Measurements from ENCODE around the gene GLIS1.
"Not testable (repeated sequence)": the region's sequence is repeated elsewhere in the genome, so short reads cannot be mapped to it uniquely, and the experiment has no call there.

The GLIS1 gene

DNA sequence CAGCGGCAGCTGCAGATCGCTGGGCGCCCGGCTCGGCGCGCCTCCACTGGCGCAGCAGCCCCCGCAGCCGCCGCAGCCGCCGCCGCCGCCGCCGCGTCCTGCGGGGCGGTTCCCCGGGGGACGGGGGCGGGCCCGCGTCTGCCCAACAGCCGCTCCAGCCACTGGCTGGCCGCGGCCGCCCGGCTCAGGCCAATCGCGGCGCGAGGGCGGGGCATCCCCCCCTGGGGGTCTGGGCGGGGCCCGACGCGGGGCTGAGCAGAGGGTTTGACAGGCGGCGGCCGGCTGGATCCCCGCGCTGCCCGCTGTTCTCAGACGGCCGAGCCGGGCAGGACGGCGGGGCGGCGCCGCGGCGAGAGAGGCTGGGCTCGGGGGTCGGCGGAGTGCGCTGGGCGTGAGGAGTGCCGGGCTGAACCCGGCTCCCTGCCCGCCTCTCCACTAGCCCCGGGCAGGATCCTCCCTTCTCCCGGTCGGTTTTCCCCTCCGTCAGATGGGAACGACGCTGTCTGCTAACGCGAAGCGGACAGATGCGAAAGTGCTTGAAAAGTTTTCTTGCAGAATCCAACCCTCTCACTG, at the start of gene GLIS1:
GLIS1 (minus strand) TSS at position 56 of the 573 bp plus-strand sequence. CDS start 1,100 bp downstream, outside the sequence.
- in situ Hi-C loops (cut with MboI; ENCODE audit: low sequenced_read_pairs) = no loop called here

DNA sequence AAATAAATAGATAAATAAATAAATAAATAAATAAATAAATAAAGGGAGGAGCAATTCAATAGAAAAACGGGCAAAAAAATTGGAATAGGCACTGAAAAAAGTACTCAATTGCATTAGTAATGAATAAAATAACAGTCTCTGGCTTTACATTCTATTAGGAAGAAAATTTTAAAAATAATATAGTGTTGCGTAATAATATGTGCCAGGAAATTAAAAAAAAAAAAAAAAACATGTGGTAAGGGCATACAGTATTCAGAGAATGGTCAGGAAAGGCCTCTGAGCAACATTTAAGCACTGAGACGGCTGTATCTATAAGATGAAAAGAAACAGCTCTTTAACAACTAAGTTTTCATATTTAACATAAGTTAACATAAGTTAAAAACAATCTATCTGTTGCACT, 48.7 kb upstream of the GLIS1 start:
- in situ Hi-C loops (cut with MboI; ENCODE audit: low sequenced_read_pairs) = no loop called here

DNA sequence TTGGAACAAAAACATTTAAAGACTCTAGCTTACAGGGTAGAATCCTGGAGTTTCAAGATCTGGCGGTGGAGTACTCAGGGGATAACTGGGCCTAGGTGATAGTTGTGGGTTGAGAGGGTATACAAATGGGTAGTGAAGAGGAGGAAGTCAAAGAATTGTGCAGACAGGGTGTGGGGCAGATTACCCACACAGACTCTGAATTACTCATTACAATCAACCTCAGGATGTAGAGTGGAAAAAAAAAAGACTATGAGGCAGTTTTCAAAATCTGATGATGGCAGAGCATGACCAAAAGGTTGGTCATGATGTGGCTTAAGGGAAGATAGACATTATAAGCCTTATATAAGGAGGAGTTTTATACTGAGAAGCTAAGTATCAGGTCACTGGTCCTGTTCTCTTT, 44.1 kb upstream of the GLIS1 start:
- in situ Hi-C loops (cut with MboI; ENCODE audit: low sequenced_read_pairs) = no loop called here

DNA sequence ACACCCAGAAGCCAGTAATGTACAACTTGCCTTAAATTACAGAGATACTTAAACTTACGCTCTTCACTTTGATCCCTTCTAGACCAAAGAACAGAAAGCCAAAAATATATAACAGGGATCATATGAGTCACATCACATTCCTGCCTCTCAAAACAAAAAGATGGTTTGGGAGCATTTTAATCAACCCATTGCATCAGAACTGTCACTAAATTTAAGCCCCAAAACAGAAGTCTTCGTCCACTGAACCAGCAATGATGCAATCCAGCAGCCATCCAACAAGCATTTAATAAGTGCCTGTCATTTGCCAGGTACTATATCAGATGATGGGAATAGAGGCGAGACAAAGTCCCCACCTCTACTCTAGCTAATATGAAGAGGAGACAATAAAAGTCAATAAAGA, 42.7 kb upstream of the GLIS1 start:
- in situ Hi-C loops (cut with MboI; ENCODE audit: low sequenced_read_pairs) = no loop called here

DNA sequence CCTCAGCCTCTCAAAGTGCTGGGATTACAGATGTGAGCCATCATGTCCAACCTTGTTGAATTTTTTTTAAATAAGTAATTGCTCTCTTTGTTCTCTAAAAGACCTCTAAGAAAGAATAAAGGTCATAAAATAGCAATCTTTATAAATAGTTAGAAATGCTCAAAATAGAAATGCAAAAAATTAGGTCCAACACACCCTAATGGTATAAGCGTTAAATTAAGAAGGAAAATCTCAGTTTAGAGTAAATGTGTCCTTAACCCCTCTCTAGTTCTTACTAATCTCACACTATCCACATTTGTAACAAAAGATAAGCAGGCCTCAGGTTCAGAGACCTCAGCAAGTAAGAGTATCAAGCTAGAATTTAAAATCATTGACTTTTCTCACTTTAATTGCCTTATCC, 38.3 kb upstream of the GLIS1 start:
- in situ Hi-C loops (cut with MboI; ENCODE audit: low sequenced_read_pairs) = no loop called here

DNA sequence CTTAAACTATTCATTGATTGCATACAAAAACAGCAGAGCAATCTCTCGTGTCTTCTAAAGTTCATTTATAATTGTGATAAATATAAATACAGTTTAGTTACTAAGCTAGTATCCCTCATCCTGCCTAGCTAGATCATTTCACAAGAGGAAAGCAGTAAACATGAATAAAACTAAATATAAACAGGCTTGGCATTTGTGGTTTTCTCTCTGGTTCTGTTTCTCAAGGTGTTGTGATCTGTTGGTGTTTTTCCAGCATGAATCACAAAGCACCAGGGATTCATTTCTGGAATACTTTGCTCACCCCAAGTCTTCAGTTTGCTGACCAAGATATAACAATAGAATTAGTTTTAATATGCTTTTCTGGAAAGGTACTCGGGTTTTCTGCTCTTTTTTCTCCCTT, 32.7 kb upstream of the GLIS1 start:
- in situ Hi-C loops (cut with MboI; ENCODE audit: low sequenced_read_pairs) = no loop called here

DNA sequence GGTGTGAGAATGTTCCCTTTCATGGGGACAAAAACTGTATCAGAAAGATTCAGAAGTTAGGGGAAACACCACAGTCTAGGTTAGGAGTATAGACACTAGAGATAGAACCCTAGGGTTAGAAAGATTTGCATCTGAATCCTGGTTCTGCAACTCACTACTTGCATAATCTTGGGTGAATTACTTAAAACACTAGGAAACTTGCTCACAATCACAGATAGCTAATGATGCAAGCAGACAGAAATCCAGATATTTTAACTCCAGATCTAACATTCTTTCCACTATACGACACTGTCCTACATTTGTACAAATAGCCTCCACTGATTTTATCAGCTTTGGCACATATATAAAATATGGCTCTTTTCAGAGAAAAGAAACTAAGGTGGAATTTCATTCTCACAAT, 30.8 kb upstream of the GLIS1 start:
- in situ Hi-C loops (cut with MboI; ENCODE audit: low sequenced_read_pairs) = no loop called here

DNA sequence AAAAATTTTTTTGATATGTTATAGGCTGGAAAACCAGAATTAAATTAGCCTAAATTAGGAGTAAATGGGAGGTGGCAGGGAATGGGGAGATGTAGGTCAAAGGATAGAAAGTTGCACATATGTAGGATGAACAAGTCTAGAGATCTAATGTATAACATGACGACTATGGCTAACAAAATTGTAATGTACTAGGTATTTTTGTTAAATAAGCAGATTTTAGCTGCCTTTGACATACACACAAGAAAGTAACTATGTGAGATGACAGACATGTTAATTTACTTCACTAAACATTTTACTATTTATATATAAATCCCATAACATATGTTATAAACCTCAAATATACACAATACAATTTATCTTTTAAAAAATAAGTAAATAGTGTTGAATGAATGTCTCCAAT, 30.2 kb upstream of the GLIS1 start:
- in situ Hi-C loops (cut with MboI; ENCODE audit: low sequenced_read_pairs) = no loop called here

DNA sequence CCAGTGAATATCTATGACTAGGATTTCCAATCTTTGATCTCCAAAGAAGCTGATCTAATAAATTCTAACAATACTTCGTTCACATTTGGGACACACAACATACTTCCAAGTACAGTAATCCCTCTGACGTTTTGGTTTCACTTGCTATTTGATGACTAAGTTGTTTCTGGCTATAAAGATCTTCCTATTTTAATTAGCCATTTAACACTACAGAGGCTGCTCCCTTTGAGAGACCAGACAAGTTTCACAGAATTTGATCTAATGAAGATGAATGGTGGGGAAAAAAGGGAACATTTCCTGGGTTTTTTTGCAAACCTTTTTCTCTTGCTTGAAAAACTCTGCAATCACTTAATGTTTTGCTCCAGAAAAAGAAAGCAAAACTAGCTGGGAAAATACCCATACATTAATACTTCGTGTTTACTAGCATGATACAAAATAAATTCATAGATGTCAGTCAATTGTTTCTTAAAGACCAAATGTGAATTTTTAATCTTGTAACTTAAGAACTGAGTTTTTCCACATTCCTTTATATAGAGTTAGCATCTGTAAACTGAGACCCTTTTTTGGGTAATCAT, 28.0 kb upstream of the GLIS1 start:
- in situ Hi-C loops (cut with MboI; ENCODE audit: low sequenced_read_pairs) = no loop called here

DNA sequence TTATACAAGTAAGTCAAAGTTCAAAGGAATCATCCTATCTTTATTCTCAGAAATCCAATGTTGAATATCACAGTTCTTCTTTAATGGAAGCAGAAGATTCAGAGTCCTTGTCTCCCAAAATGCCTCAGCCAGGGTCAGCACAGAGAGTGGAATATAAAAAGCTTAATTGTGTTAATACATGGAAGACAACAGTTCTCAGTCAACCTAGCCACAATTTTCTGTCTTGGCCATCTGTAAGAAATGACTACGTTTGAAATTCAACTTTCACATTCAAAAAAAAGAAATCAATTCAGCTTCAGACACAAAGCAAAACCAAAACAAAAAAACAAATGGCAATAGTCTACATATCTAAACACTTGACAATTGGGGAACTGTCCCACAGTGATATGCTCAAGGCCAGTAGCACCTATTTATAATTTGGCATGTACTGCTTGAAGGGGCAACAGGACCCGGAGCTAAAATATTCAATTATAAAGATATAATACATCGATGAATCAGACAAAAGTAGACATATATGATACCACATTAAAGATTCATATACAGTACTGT, 27.3 kb upstream of the GLIS1 start:
- in situ Hi-C loops (cut with MboI; ENCODE audit: low sequenced_read_pairs) = no loop called here

DNA sequence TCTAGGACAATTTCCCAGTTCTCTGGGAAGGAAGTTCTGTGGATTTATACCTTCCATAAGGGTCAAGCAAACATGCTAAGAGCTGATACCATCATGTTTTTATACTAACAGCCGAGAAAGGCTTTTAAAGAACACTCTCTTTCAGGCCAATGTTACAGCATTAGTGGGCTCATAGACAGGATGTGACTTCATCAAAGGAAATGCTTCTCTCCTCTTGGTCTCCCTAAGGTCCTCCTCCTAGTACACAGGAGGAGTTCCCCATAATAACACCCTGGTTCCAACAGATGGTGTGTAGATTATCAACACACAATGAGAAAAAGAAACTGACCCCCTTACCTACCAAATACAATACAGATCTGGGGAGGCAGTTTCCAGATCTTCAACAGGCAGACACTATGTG, 26.7 kb upstream of the GLIS1 start:
- in situ Hi-C loops (cut with MboI; ENCODE audit: low sequenced_read_pairs) = no loop called here

DNA sequence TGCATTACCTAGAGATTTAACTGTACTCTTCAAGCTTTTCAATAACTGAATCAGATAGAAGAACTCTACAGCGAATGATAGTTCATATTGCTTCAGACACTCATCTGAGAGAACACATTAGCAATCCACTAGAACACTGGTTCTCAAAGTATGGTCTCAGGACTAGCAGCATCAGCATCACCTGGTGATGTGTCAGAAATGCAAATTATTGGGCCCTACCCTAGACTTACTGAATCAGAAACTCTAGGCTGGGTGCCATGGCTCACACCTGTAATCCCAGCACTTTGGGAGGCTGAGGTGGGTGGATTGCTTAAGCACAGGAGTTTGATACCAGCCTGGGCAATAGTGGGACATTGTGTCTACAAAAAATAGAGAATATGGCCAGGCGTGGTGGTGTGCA, 24.9 kb upstream of the GLIS1 start:
- in situ Hi-C loops (cut with MboI; ENCODE audit: low sequenced_read_pairs) = no loop called here

DNA sequence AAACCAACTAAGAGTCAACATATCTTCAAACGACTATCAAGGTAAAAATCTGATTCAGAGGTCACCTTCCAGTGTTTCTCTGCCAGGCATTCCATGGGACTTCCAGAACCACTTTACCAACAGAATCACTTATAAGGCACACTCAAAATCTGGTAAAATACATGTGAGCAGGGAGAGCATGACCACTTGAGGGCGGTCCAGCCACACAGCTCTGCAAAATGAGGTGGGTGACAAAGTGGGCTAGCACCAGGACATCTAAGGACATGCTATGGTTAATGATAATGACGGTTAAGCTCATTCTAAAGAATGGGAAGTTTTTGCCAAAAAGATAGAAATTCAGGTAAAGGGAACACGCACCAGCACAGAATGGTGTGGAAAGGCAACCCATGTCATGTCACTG, 24.5 kb upstream of the GLIS1 start:
- in situ Hi-C loops (cut with MboI; ENCODE audit: low sequenced_read_pairs) = no loop called here

DNA sequence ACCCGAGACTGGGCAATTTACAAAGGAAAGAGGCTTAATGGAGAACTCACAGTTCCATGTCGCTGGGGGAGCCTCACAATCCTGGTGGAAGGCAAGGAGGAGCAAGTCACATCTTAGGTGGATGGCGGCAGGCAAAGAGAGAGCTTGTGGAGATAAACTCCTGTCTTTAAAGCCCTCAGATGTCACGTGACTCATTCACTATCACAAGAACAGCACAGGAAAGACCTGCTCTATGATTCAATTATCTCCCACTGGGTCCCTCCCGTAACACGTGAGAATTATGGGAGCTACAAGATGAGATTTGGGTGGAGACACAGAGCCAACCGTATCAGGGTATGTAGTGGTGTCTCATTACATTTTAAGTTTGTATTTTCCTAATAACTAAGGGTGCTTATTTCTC, 21.5 kb upstream of the GLIS1 start:
- in situ Hi-C loops (cut with MboI; ENCODE audit: low sequenced_read_pairs) = not testable (repeated sequence)

DNA sequence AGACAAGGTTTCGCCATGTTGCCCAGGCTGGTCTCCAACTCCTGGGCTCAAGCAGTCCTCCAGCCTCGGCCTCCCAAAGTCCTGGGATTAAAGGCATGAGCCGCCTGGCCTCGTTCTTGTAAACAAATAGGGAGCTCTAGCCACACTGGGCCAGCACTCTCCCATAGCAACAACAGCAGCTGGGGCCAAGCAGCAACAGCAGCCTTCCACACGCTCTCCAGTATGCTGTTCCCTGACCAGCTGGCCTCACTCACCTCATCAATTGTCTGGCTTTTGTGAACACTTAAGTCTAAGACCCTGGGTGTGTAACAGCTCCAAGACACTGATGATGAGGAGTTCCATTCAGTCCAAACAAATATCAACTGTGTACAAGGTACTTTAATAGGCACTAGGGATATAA, 16.9 kb upstream of the GLIS1 start:
- in situ Hi-C loops (cut with MboI; ENCODE audit: low sequenced_read_pairs) = no loop called here

DNA sequence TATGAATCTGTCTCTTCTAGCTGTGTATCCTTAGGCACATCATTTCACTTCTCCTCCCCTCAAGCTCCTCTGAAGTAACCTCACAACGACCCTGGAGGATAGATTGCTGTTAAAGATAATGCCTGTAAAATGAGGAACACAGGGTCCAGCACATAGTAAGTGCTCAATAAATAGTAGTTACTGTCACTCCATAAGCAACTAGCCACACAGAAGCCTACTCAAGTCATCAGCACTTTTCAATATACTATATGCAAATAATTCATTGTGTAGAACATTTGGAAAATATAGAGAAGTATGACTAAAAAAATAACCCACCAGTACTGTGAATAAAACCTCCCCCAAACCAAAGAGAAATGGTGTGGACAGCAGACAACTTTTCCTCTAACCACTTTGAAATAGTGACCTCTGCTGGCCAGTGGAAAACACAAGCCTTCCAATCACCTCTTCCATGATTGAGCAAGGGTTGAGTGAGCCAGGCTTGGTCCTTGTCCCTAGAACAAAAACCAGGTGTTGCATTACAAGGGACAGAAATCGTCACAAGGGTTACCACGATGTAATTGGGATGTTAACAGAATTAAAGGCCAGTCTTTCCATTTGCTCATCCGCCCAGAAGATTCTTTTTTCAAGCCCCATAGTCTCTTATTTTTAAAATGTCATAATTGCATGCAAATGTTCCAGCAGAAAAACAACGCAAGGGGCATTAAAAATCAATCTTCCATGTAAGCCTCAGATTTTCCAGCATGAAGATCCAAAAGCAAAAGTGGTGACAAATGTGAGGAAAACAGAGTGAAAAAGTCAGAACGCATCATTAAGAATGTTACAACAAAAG, 15.7 kb upstream of the GLIS1 start:
- in situ Hi-C loops (cut with MboI; ENCODE audit: low sequenced_read_pairs) = no loop called here

DNA sequence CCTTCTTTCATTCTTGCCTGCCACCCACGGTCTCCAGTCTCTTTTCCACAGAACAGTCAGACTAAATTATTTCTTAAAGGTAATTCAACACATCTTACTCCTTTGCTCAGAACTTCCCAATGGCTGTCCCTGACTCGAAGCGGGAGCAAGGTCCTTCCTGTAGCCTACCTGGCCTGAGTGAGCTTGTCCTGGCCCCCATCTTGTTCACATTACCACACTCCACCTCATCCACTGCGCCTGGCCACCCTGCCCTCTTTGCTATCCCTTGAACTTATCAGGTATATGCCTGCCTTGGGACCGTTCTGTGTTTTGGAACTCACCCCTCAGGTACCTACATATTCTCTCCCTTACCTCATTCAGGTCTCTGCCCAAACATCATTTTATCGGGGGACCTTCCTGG, 13.3 kb upstream of the GLIS1 start:
- in situ Hi-C loops (cut with MboI; ENCODE audit: low sequenced_read_pairs) = no loop called here

DNA sequence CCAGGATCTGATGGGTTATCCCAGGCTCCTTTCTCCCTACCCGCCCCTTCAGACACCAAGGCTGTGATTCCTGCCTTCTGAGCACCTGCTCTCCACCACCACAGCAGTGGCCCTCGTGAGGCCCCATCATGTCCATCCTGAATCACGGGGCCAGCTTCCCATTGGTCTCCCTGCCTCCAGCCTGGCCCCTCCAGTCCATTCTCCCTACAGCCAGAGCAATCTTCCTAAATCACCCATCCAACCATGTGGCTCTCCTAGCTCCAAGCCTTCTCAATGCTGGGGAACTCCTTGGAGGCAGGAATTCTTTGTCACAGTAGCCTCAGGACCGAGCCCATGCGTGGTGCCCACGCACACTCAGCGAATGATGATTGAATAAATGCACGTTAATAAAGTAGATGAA, 8.9 kb upstream of the GLIS1 start:
- in situ Hi-C loops (cut with MboI; ENCODE audit: low sequenced_read_pairs) = no loop called here

DNA sequence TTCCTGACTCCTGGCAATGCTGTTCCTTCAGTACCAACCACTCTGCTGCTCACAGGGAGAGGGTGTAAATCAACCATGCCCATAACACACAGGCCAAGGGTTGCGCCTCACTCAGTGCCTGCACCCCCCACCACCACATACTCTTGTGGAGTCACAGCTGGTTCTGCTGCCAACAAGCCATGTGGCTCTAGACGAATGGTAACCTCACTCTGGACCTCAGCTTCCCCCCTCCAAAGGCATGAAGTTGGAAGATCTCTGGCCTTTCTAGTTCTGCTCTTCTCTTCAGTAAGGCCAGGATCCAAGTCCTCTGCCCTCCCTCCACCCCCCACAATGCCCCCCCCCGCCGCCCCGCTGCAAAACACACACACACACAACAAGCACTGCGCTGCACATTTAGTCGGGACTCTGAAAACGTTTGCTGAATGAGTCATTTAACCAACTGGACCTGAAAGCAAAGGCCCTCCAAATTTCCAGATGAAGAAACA, 1.7 kb upstream of the GLIS1 start:
- in situ Hi-C loops (cut with MboI; ENCODE audit: low sequenced_read_pairs) = no loop called here

DNA sequence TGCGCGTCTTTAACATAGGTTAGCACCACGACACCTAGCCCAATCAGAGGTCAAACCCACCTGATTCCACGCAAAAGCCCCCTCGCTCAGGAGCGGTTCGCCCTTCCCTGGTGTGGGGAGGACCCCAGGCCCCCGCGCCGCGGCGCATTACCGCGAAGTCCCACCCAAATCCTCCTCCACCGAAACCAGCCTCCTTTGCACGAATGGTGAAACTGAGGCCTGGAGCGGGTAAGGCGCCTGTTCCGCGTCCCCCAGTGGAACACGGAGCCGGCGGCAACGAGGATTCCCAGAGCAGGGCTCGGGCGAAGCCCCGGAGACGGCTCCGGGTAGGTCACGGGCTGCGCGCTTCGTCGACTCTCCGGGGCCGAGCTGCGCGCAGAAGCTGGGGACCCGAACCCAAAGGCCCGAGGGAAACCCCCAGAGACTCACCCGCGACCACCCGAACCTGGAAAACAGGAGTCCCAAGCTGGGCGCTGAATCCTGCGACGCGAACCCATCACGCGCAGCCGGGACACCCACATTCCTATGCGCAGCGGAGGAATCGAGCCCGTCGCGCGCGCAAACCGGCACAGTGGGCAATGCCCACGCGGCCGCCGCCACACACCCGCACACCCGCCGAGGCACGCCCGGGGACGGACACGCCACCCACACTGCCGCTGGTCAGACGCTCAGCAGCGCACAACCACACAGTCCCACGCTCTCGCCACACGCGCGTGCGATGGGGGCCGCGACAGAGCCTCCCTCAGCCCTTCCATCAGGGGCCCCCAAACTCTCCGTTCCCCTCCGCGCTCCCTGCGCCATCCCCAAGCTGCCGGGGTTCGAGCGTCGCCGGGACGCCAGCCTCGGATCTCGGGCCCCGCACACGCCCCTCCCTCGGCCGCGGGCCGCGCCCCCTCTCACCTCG, 507 bp downstream of the GLIS1 start:
- in situ Hi-C loops (cut with MboI; ENCODE audit: low sequenced_read_pairs) = no loop called here

DNA sequence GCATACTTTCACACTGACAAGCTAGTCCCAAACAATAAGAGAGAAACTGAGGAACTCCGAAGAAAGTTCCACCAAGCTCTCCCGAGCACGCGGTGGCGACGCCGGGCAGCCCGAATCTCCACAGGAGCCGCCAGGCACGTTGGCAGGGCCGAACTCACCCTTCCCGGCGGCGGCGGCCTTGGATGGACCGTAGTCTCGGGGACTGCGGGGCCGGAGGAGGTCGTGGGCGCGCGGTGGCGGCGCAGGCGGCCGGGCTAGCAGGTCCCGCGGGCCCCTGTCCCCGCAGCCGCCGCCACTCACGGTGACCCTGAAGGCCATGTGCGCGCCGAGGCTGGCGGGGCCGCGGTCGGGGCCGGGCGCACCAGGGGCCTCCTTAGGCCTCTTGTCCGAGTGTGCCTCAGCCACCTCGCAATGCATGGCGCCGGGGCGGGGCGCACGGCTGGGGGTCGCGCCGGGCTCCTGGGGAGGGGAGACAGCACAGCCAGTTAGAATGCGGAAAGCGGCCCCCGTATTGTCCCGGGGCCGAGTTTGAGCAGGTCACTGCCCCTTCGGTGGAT, 1.2 kb downstream of the GLIS1 start:
- in situ Hi-C loops (cut with MboI; ENCODE audit: low sequenced_read_pairs) = no loop called here
